GM12878 (cell line): Measurements from ENCODE around the gene TMEM256. TPM values are rescaled to one million over a fixed set of nuclear protein-coding genes. Genes with fewer than 3 reads are reported as not detected.

Experiments
- BCLAF1 ChIP-seq: fragments of 450-650 bp; IDR thresholded peaks from 2 replicates; pipeline ENCODE4 v1.6.1; 2017; ENCODE audit warnings: antibody characterized with exemption, mild to moderate bottlenecking, moderate library complexity
- BRCA1 ChIP-seq: IDR thresholded peaks from 2 replicates; pipeline ENCODE4 v1.6.1; 2011; ENCODE audit warnings: low read depth, low read length, improper control_type of control experiment
- CREM ChIP-seq: IDR thresholded peaks from 2 replicates; pipeline ENCODE4 v1.6.1; 2014; ENCODE audit warnings: antibody characterized with exemption, low read depth
- EGR1 ChIP-seq, 2 experiments: IDR thresholded peaks; 1 replicate in 1 of 2; 2 replicates in 1 of 2; pipeline ENCODE4 v1.6.1; 2011 to 2012; ENCODE audit warnings: low read depth in 2 of 2, low read length in 2 of 2, borderline replicate concordance in 1 of 2, mild to moderate bottlenecking in 1 of 2, moderate library complexity in 1 of 2
- ESRRA ChIP-seq: IDR thresholded peaks from 2 replicates; pipeline ENCODE4 v1.6.1; 2012; ENCODE audit warnings: mild to moderate bottlenecking, low read length, improper control_type of control experiment
- ETV6 ChIP-seq, 2 experiments: fragments of 450-650 bp in 1 of 2; IDR thresholded peaks in 1 of 2; conservative IDR thresholded peaks in 1 of 2; 2 replicates each; pipeline ENCODE4 v1.6.1; 2014; ENCODE audit warnings: antibody characterized with exemption in 1 of 2, borderline replicate concordance in 1 of 2, low read depth in 1 of 2, mild to moderate bottlenecking in 1 of 2, moderate library complexity in 1 of 2
- FOS ChIP-seq: IDR thresholded peaks from 3 replicates; pipeline ENCODE4 v1.6.1; 2011; ENCODE audit warnings: borderline replicate concordance; ENCODE audit not compliant: insufficient read length; ENCODE audit errors: extremely low read depth
- IKZF2 ChIP-seq, 2 experiments: fragments of 450-650 bp; IDR thresholded peaks; 2 replicates each; pipeline ENCODE4 v1.6.1; 2017; ENCODE audit warnings: mild to moderate bottlenecking in 2 of 2, moderate library complexity in 2 of 2
- IRF4 ChIP-seq: IDR thresholded peaks from 2 replicates; pipeline ENCODE4 v1.6.1; 2011; ENCODE audit warnings: low read depth, low read length
- MTA2 ChIP-seq: fragments of 450-650 bp; IDR thresholded peaks from 2 replicates; pipeline ENCODE4 v1.6.1; 2016; ENCODE audit warnings: low read depth, mild to moderate bottlenecking, moderate library complexity
- MXI1 ChIP-seq: fragments of 150-350 bp; IDR thresholded peaks from 2 replicates; pipeline ENCODE4 v1.6.1; 2011; ENCODE audit warnings: low read depth, mild to moderate bottlenecking, inconsistent platforms, low read length, improper control_type of control experiment
- MYC ChIP-seq: IDR thresholded peaks from 2 replicates; pipeline ENCODE4 v1.6.1; 2011; ENCODE audit warnings: mild to moderate bottlenecking, low read length, moderate library complexity, inconsistent platforms; ENCODE audit not compliant: insufficient read depth, insufficient replicate concordance, insufficient read length, severe bottlenecking
- NBN ChIP-seq: fragments of 450-650 bp; IDR thresholded peaks from 2 replicates; pipeline ENCODE4 v1.6.1; 2016
- NR2F1 ChIP-seq: fragments of 450-650 bp; conservative IDR thresholded peaks from 2 replicates; pipeline ENCODE4 v1.6.1; 2017; ENCODE audit warnings: mild to moderate bottlenecking
- PML ChIP-seq: IDR thresholded peaks from 2 replicates; pipeline ENCODE4 v1.6.1; 2012; ENCODE audit warnings: low read length, inconsistent platforms
- POLR2A ChIP-seq: IDR thresholded peaks from 2 replicates; pipeline ENCODE4 v1.6.1; 2011; ENCODE audit warnings: low read depth, mild to moderate bottlenecking, low read length
- POLR2AphosphoS5 ChIP-seq: IDR thresholded peaks from 2 replicates; pipeline ENCODE4 v1.6.1; 2011; ENCODE audit warnings: mild to moderate bottlenecking, low read length, inconsistent platforms
- RBBP5 ChIP-seq: fragments of 200-600 bp; sonication (generic); conservative IDR thresholded peaks from 2 replicates; pipeline ENCODE4 v1.6.1; 2016
- SMAD1 ChIP-seq: fragments of 450-650 bp; IDR thresholded peaks from 2 replicates; pipeline ENCODE4 v1.6.1; 2018; ENCODE audit warnings: mild to moderate bottlenecking, low read depth; ENCODE audit not compliant: partially characterized antibody
- SREBF1 ChIP-seq: IDR thresholded peaks from 2 replicates; pipeline ENCODE4 v1.6.1; 2012; ENCODE audit warnings: mild to moderate bottlenecking, low read length
- TARDBP ChIP-seq: IDR thresholded peaks from 2 replicates; pipeline ENCODE4 v1.6.1; 2016; ENCODE audit warnings: borderline replicate concordance
- TBL1XR1 ChIP-seq: IDR thresholded peaks from 2 replicates; pipeline ENCODE4 v1.6.1; 2012; ENCODE audit warnings: low read depth, low read length, improper control_type of control experiment
- ZNF622 ChIP-seq: fragments of 450-650 bp; IDR thresholded peaks from 2 replicates; pipeline ENCODE4 v1.6.1; 2017; ENCODE audit warnings: mild to moderate bottlenecking, inconsistent platforms
- ZSCAN29 ChIP-seq: fragments of 450-650 bp; IDR thresholded peaks from 2 replicates; pipeline ENCODE4 v1.6.1; 2017; ENCODE audit warnings: mild to moderate bottlenecking, moderate library complexity
- polyA plus RNA-seq, 11 experiments: library from polyadenylated mRNA; depleted of rRNA in 4 of 11; unstranded in 6 of 11; stranded (reverse) in 5 of 11; fragments of >200 nt; fragmentation: Nextera tagmentation in 4 of 11; fragmentation: Illumina TruSeq in 1 of 11; extraction: Ambion mirVana in 4 of 11; extraction: Trizol in 1 of 11; gene quantifications; 1 replicate in 1 of 11; 2 replicates in 10 of 11; pipeline versions ENCODE4 v1.2.1 to v1.2.3, GENCODE V29; 2011 to 2016; ENCODE audit warnings: inconsistent platforms in 2 of 11, missing spikeins in 2 of 11, low read depth in 1 of 11
- total RNA-seq, 4 experiments: library from RNA; depleted of rRNA in 3 of 4; stranded (reverse); fragments of >200 nt in 3 of 4; fragmentation: Illumina TruSeq in 1 of 4; extraction: Trizol in 1 of 4; gene quantifications; 2 replicates each; pipeline versions ENCODE4 v1.2.1 to v1.2.3, GENCODE V29; 2013 to 2021
- TF ChIP-seq, protein P1 (sequence below): fragments of 450-650 bp; IDR thresholded peaks from 2 replicates; pipeline ENCODE4 v1.6.1; 2016; ENCODE audit warnings: mild to moderate bottlenecking
- TF ChIP-seq, protein P2 (sequence below): IDR thresholded peaks from 2 replicates; pipeline ENCODE4 v1.6.1; 2011; ENCODE audit warnings: low read depth, low read length, improper control_type of control experiment, borderline replicate concordance
- TF ChIP-seq, protein P3 (sequence below): IDR thresholded peaks from 2 replicates; pipeline ENCODE4 v1.6.1; 2011; ENCODE audit warnings: borderline replicate concordance, low read depth, mild to moderate bottlenecking, moderate library complexity, low read length; ENCODE audit not compliant: insufficient read depth, poor library complexity, severe bottlenecking

Gene TMEM256
- total and polyA plus RNA-seq, 10 of the 15 experiments (the other 5 are each of a cell fraction or from before 2014, with no cell fraction given) = 57.3 to 342 (median 95.7) TPM

DNA sequence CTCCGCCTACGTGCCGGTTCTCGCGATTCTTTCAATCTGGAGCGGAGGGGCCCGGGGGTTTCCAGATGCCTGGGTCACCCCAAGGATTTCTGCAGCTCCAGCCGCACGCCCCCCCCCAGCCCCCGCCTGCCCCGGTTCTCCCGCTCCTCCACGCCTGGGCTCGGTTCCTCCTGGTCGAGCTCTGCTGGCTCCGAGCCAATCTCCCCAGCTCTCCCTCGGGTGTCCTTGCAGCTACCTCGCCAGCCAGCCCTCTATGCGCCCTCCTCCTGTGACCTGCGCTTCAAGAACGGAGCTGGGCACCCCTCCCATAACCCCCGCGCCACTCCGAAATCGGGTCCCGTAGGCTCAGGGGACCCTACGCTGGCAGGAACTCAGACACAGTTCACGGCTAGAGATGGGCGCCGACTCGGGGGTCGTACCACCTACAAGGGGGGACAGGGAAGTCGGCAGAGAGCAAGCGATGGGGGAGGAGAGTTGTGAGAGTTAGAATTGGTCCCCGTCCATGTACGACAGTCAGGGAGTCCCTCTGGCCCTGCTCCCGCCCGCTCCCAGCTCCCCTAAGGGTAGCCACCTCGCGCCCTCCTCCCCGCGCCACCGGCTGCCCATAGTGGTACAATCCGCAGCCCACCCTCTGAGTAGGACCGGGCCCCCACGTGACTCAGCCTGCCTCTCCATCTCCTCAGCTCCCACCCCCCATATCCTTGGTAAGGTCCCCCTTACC lies 36.4 kb upstream of the TMEM256 start (continued):
- no peak for TF ChIP-seq POLR2AphosphoS5
- TF ChIP-seq, protein P1, sequence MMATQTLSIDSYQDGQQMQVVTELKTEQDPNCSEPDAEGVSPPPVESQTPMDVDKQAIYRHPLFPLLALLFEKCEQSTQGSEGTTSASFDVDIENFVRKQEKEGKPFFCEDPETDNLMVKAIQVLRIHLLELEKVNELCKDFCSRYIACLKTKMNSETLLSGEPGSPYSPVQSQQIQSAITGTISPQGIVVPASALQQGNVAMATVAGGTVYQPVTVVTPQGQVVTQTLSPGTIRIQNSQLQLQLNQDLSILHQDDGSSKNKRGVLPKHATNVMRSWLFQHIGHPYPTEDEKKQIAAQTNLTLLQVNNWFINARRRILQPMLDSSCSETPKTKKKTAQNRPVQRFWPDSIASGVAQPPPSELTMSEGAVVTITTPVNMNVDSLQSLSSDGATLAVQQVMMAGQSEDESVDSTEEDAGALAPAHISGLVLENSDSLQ = no peak
- TF ChIP-seq, protein P2, sequence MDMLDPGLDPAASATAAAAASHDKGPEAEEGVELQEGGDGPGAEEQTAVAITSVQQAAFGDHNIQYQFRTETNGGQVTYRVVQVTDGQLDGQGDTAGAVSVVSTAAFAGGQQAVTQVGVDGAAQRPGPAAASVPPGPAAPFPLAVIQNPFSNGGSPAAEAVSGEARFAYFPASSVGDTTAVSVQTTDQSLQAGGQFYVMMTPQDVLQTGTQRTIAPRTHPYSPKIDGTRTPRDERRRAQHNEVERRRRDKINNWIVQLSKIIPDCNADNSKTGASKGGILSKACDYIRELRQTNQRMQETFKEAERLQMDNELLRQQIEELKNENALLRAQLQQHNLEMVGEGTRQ = peak; percentile 15; the same call in 1 of the 2 replicates
- no peak for TF ChIP-seq NBN
- TF ChIP-seq BRCA1 = no peak; the same call in 1 of the 2 replicates
- TF ChIP-seq BCLAF1 = peak; percentile 85
- peak; percentile 48; the same call in 1 of the 2 replicates for TF ChIP-seq MXI1
- no peak for TF ChIP-seq ESRRA
- no peak for TF ChIP-seq ZSCAN29
- no peak for TF ChIP-seq IRF4
- no peak for TF ChIP-seq MTA2
- TF ChIP-seq MYC = no peak
- no peak for TF ChIP-seq ZNF622
- TF ChIP-seq FOS = no peak
- peak in 1 of 2 experiments; percentile 72; a peak in 2 of 3 replicates for TF ChIP-seq EGR1 (IDR thresholded peaks at IDR 0.05; ENCODE audit: borderline replicate concordance in 1 of 2, low read depth in 2 of 2, low read length in 2 of 2)
- no peak for TF ChIP-seq NR2F1
- no peak for TF ChIP-seq TBL1XR1
- TF ChIP-seq ETV6 (conservative IDR thresholded peaks at IDR 0.05 in 1 of 2, IDR thresholded peaks at IDR 0.05 in 1 of 2; ENCODE audit: borderline replicate concordance in 1 of 2, low read depth in 1 of 2) = no peak
- no peak for TF ChIP-seq PML
- TF ChIP-seq RBBP5 = no peak
- TF ChIP-seq TARDBP = no peak
- TF ChIP-seq IKZF2 (IDR thresholded peaks at IDR 0.05) = peak in 1 of 2 experiments; percentile 36; a peak in 2 of 4 replicates
- peak; percentile 54; the same call in 1 of the 2 replicates for TF ChIP-seq POLR2A
- peak; percentile 39 for TF ChIP-seq SREBF1
- TF ChIP-seq SMAD1 = peak; percentile 79
- peak; percentile 33 for TF ChIP-seq CREM
- TF ChIP-seq, protein P3, sequence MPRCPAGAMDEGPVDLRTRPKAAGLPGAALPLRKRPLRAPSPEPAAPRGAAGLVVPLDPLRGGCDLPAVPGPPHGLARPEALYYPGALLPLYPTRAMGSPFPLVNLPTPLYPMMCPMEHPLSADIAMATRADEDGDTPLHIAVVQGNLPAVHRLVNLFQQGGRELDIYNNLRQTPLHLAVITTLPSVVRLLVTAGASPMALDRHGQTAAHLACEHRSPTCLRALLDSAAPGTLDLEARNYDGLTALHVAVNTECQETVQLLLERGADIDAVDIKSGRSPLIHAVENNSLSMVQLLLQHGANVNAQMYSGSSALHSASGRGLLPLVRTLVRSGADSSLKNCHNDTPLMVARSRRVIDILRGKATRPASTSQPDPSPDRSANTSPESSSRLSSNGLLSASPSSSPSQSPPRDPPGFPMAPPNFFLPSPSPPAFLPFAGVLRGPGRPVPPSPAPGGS = no peak
